ENCODE results near the gene WIPF2. TPM values are rescaled to one million over a fixed set of nuclear protein-coding genes. Genes with fewer than 3 reads are reported as not detected.

The WIPF2 gene
- total and polyA plus RNA-seq, 2 donors (not counting 3 experiments of a cell fraction or from before 2014, with no cell fraction given) = 8.4 to 30.4 TPM

GRCh38 chr17:40173778-40174135 lies 45.3 kb upstream of the WIPF2 start:
- FAIRE-seq (peak; percentile 35), DNase-seq (ENCODE audit: low read depth, low spot score) (no peak)
- peaks cover 3% of the 10 kb centered on the region for H3K4me1 ChIP-seq (ENCODE audit: control insufficient read depth, extremely low read depth, insufficient read depth, low read length)
- ChIA-PET POLR2A (interaction anchor here (0.7 kb wide), 1 partner anchor 33 kb away, joined by 7 read pairs; the partner anchor contains the start of gene CASC3), CTCF (interaction anchor here (0.9 kb wide), 1 partner anchor 9 kb away, joined by 3 read pairs; no protein-coding TSS in a partner anchor)
- H3K4me3 ChIP-seq (replicated peaks in 1 of 3; ENCODE audit: insufficient read depth in 1 of 3, low read depth in 1 of 3, low read length in 3 of 3) = no peak overlapping the region
- no peak overlapping the region for H3K27ac ChIP-seq (ENCODE audit: insufficient read depth, low read depth, low read length)
- H2AFZ ChIP-seq (ENCODE audit: low read depth, low read length) = no peak overlapping the region
- intact Hi-C loops (cut with micrococcal nuclease) = no loop called here
- H3K79me2 ChIP-seq (ENCODE audit: control insufficient read depth, insufficient read depth, low read length) = no peaks in the 10 kb centered on the region
- H3K9me1 ChIP-seq (replicated peaks; ENCODE audit: control insufficient read depth, extremely low read depth, insufficient read depth, low read length) = no peaks in the 10 kb centered on the region
- H3K9ac ChIP-seq (replicated peaks; ENCODE audit: extremely low read depth, insufficient read depth, low read length) = no peak overlapping the region
- dilution Hi-C loops (cut with MboI; ENCODE audit: extremely low pct_ligation_motif_present, low sequenced_read_pairs) = no loop called here
- H4K20me1 ChIP-seq (replicated peaks; ENCODE audit: control insufficient read depth, extremely low read depth, insufficient read depth, low read length) = no peaks in the 10 kb centered on the region
- peaks cover 22 to 27% of the 10 kb centered on the region in 2 experiments for H3K36me3 ChIP-seq (ENCODE audit: control insufficient read depth in 2 of 2, extremely low read depth in 1 of 2, insufficient read depth in 2 of 2, low read length in 2 of 2)
- H3K4me2 ChIP-seq (ENCODE audit: insufficient read depth, low read length) = no peak overlapping the region
- no peaks in the 10 kb centered on the region for H3K9me3 ChIP-seq (replicated peaks; ENCODE audit: control insufficient read depth, insufficient read depth, low read length)
- H3K27me3 ChIP-seq (ENCODE audit: control insufficient read depth in 2 of 2, insufficient read depth in 2 of 2, low read length in 2 of 2) = no peaks in the 10 kb centered on the region
- no peak for TF ChIP-seq MYC (IDR thresholded peaks at IDR 0.05; ENCODE audit: low read depth, low read length)
- no peak for TF ChIP-seq MAX (IDR thresholded peaks at IDR 0.05; ENCODE audit: insufficient read depth, insufficient read length)
- TF ChIP-seq EZH2 (IDR thresholded peaks at IDR 0.05; ENCODE audit: borderline replicate concordance, low read depth, low read length, severe bottlenecking) = no peak
- no TSS peak for BruUV-seq (replicated peaks)

GRCh38 chr17:40174514-40174913 lies 44.6 kb upstream of the WIPF2 start:
- BruUV-seq (replicated peaks) = no TSS peak
- DNase-seq (ENCODE audit: low read depth, low spot score) (no peak), FAIRE-seq (no peak)
- Histone ChIP-seq H4K20me1 (replicated peaks; ENCODE audit: control insufficient read depth, extremely low read depth, insufficient read depth, low read length) (no peaks in the 10 kb centered on the region), H2AFZ (ENCODE audit: low read depth, low read length) (no peak overlapping the region), H3K36me3 (ENCODE audit: control insufficient read depth in 2 of 2, extremely low read depth in 1 of 2, insufficient read depth in 2 of 2, low read length in 2 of 2) (peaks cover 16 to 27% of the 10 kb centered on the region in 2 experiments), H3K27ac (ENCODE audit: insufficient read depth, low read depth, low read length) (no peak overlapping the region), H3K4me1 (ENCODE audit: control insufficient read depth, extremely low read depth, insufficient read depth, low read length) (peaks cover 3% of the 10 kb centered on the region), H3K4me3 (replicated peaks in 1 of 3; ENCODE audit: insufficient read depth in 1 of 3, low read depth in 1 of 3, low read length in 3 of 3) (no peak overlapping the region), H3K79me2 (ENCODE audit: control insufficient read depth, insufficient read depth, low read length) (no peaks in the 10 kb centered on the region), H3K27me3 (ENCODE audit: control insufficient read depth in 2 of 2, insufficient read depth in 2 of 2, low read length in 2 of 2) (no peaks in the 10 kb centered on the region), H3K9ac (replicated peaks; ENCODE audit: extremely low read depth, insufficient read depth, low read length) (no peak overlapping the region), H3K9me1 (replicated peaks; ENCODE audit: control insufficient read depth, extremely low read depth, insufficient read depth, low read length) (no peaks in the 10 kb centered on the region), H3K9me3 (replicated peaks; ENCODE audit: control insufficient read depth, insufficient read depth, low read length) (no peaks in the 10 kb centered on the region), H3K4me2 (ENCODE audit: insufficient read depth, low read length) (no peak overlapping the region)
- TF ChIP-seq JUN (IDR thresholded peaks at IDR 0.05; ENCODE audit: borderline replicate concordance, insufficient read depth, insufficient read length, low read depth) (no peak), MYC (IDR thresholded peaks at IDR 0.05; ENCODE audit: low read depth, low read length) (no peak), FOS (IDR thresholded peaks at IDR 0.05; ENCODE audit: borderline replicate concordance, insufficient read depth, low read length) (no peak), POLR2AphosphoS5 (IDR thresholded peaks at IDR 0.05; ENCODE audit: insufficient read depth, low read depth, low read length) (no peak), CTCF (IDR thresholded peaks at IDR 0.05; ENCODE audit: extremely low read depth in 1 of 2, insufficient read depth in 1 of 2, low read depth in 1 of 2, low read length in 2 of 2) (no peak)
- POLR2A ChIA-PET = no interaction called here
- intact Hi-C loops (cut with micrococcal nuclease) = no loop called here
- CTCF ChIA-PET = interaction anchor here (0.9 to 1.4 kb wide), 3 partner anchors 10 to 63 kb away, joined by 3 to 4 read pairs (median 4); no protein-coding TSS in a partner anchor
- dilution Hi-C loops (cut with MboI; ENCODE audit: extremely low pct_ligation_motif_present, low sequenced_read_pairs) = no loop called here

Data from endothelial cell of umbilical vein (primary cell).